Hippocampal formation (tissue), 2 donors: ENCODE results near the gene TFR2.

ENCODE experiments used
- DNase-seq, 2 donors: peaks; one replicate each; lab custom pipeline; 2025; lab: John Stamatoyannopoulos, UW

The TFR2 gene

DNA sequence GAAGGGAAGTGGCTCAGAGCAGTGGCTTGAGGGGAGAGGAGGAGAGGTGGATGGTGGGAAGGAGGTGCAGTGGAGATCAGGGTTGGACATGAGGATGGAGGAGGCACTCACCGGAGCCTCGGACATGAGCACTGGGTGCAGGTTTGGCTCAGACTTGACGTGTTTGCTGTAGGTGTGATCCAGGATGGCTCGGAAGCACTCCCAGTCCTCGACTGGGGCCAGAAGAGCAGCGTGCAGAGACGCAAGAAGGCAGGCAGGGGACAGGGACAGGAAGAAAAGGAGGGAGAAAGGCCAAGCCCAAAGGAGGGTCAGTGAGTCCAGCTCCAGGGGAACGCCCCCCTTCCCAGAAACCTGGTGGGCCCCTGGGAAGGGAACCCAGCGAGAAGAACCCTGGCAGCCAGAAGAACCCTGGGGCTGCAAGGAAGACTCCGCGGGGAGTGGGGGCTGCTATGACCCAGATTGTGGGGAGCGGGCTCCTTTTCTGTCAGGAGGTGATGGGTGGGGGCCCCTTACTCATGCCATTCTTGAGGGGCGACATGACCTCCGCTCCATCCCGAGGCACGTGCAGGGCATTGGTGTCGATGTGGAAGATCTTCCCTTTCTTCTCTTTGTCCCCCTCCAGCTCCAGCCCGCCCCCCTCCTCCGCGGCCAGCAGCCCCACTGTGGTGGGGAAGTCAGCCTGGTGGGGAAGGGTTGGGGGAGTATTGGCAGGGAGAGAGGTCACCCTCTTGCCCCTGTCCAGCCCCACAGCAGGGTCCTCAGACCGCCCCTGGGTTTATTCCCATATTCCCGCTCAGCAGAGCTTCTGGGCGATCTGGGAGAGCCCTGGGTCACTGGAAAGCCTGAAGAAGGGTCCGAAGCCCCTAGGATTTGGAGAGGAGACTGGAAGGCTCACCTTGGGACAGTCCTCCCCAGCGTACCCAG lies 13.8 kb upstream of the TFR2 start:
- no peak for DNase-seq

- no peak for DNase-seq
Measured at GRCh38 chr7:100649826-100650565, 8.6 kb upstream of the TFR2 start.

- DNase-seq, result no peak
Measured at GRCh38 chr7:100642534-100642907, 1.2 kb upstream of the TFR2 start.

DNA sequence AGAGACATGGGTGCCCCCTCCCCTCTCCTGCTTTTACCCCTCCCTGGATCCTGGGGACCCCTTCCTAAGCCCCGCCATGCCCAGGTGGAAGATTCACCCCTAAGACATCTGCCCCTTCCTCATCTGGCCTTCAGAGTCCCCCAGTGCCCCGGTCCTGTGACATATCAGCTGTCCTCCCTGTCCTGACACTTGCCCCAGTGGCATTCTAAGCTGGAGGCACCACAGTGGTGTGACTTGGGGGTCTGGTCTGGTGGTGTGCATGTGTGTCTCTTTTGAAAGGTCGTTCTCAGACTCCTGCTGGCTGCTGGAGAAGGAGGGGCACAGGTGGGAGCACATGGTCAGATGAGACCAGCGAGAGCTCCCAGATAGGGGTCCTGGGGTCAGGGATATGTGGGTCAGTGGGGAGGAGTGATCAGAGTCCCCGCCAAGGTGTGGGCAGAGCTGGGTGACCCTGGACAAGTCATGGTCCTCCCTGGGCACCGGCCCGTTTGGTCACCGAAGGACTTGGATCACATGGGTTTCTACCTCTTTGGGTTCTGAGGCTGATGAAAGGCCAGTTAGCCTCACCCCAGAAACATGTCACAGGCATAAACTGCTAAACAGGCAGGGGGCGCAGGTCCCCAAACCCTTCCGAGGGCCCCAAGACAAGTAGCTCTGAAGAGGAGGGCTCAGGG lies 645 bp upstream of the TFR2 start:
- no peak for DNase-seq

GRCh38 chr7:100640517-100641440 lies 573 bp downstream of the TFR2 start:
- DNase-seq, result no peak

GRCh38 chr7:100639995-100640516 lies 1.3 kb downstream of the TFR2 start:
- no peak for DNase-seq

GRCh38 chr7:100632951-100633717 lies 8.2 kb downstream of the TFR2 start:
- DNase-seq, result no peak

GRCh38 chr7:100630066-100630465 lies 11.3 kb downstream of the TFR2 start:
- no peak for DNase-seq

DNA sequence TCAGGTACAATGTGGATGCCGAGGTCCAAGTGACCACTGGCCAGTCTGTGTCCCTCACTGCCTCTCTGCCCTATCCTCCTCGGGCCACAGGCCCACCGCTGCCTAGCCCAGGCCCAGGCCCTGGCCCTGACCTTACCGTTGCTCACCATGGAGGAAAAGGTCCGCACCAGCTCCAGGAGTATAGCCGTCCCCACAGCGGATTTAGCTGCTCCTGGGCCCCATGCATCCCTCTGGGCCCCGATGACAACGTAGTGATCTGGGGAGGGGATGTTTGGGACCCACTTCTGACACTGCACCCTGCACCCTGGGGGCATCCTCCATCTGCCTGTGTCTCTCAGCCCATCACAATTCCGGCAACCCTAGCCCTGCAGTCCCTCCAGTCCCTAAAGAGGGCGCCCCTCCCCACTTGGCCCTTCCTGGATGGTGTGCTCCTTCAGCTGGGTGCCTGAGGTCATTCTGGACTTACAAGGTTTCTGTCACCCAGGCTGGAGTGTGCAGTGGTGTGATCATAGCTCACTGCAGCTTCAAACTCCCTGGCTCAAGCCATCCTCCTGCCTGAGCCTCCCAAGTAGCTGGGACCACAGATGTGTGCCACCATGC lies 12.1 kb downstream of the TFR2 start:
- DNase-seq, result no peak

- no peak for DNase-seq
Measured at GRCh38 chr7:100627238-100627549, 14.2 kb downstream of the TFR2 start.

GRCh38 chr7:100626530-100627237 lies 14.7 kb downstream of the TFR2 start:
- peak in 1 of 2 donors; percentile 58 for DNase-seq

GRCh38 chr7:100626055-100626454 lies 15.3 kb downstream of the TFR2 start:
- DNase-seq, result no peak

DNA sequence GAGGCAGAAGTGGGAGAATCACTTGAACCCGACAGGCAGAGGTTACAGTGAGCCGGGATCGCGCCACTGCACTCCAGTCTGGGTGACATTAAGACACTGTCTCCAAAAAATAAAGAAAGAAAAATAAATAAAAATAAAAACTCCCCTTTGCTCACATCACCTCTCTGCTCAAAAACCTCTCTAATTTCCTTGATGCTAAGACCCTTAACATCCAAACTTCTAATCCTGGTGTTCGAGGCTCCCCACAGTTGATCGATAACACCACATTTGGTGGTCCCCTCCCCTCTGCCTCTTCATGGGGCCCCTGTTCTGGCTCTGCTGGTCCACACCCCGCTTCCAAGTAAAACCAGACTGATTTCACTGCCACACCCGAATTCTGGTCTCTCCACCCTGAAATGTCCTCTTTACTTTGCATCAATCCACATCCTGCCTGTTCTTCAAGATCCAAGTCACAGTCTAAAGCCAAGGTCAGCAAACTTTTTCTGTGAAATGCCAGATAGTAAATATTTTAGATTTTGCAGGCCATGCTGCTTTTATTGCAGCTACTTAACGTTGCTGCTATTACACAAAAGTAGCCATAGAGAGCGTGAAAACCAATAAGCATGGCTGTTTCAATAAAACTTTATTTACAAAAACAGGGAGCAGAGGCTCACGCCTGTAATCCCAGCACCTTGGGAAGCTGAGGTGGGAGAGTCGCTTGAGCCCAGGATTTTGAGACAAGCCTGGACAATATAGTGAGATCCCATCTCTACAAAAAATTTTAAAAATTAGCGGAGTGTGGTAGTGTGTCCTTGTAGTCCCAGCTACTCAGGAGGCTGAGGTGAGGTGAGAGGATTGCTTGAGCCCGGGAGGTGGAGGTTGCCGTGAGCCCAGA lies 17.2 kb downstream of the TFR2 start:
- no peak for DNase-seq

DNA sequence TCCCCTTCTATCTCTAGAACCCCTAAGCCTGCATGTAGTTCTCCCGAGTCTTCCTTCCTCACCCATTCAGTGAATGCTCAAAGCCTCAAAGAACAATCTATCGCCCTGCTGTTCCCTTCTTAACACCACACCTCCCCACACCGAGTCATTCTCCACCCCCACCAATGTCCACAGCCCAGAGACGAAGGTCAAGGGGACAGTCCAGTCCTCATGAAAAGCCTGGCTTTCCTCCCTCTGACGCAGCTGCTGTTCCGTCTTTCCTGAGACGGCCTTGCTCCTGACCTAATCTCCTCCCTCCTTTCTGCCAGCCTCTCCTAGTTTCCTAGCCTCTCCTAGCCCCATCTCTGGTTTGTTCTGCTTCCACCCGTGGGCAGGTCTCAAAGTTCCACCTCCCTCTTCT lies 19.8 kb downstream of the TFR2 start:
- DNase-seq, result no peak

DNA sequence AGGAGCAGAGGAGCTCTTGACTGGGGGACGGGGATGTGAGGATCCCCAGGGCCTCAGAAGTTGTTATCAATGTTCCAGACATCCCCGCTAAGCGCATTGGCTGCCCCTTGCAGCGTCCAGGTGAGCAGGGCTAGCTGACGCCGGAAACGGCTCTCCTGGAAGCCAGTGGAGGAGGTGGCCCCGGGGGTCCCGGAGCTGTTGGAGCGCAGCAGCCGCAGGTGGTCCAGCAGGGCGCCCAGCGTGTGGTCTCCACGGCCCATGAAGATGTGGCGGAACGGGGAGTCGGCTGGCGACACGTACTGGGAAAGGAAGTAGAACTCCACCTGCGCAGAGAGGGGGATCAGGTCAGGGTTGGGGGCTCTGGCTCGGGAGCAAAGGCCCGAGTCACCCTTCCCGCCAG lies 20.5 kb downstream of the TFR2 start:
- no peak for DNase-seq

DNA sequence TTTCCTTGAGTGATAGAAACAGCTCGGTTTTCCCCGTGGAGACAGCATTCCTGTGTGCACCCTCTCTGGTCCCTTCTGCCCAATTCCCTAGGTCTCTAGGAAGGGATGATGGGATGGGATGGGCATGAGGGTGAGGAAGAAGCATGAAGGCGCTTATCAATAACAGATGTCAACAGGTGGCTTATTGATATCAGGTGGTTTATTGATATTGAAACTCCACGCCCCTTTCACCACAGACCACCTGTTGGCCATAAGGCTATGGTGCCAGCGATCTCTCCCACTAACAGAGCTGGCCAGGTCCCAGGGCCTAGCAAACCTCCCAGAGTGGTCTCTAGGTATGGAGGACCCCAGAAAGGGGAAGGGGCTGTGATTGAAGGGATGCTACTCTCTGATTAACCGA lies 21.1 kb downstream of the TFR2 start:
- DNase-seq, result no peak

DNA sequence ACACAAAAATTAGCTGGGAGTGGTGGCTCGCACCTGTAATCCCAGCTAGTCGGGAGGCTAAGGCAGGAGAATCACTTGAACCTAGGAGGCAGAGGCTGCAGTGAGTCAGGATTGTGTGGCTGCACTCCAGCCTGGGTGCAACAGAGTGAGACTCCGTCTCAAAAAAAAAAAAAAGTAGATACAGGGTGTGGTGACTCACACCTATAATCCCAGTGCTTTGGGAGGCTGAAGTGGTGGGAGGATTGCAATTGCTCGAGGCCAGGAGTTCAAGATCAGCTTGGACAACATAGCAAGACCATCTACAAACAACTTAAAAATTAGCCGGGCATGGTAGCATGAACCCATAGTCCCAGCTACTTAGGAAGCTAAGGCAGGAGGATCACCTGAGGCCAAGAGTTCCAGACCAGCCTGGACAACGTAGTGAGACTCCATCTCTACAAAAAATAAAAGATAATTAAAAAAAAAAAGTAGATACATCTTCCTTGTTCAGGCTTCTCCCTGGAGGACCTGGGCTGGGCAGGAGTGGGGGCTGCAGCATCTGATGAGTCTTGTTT lies 27.0 kb downstream of the TFR2 start:
- DNase-seq, result no peak

- DNase-seq, result no peak
Measured at GRCh38 chr7:100613412-100614175, 27.8 kb downstream of the TFR2 start.
